Spinal cord (tissue), 10 donors: ENCODE data around the gene NPPA. TPM values are rescaled to one million over a fixed set of nuclear protein-coding genes. Genes with fewer than 3 reads are reported as not detected.
"Not testable (repeated sequence)": the region's sequence is repeated elsewhere in the genome, so short reads cannot be mapped to it uniquely, and the experiment has no call there.

Experiments used
- DNase-seq, 6 donors: peaks; one replicate each; pipeline versions ENCODE4 v3.0.0 to v3.0.0-alpha.2; 2013 to 2015; ENCODE audit warnings: low spot score in 6 of 6, low read depth in 4 of 6
- H3K27ac ChIP-seq: one replicate; pipeline ENCODE4 v1.5.1; 2013; ENCODE audit warnings: low read depth, low read length, control low read depth
- H3K27me3 ChIP-seq: one replicate; pipeline ENCODE4 v1.6.1; 2013; ENCODE audit warnings: low read length; ENCODE audit not compliant: control insufficient read depth, insufficient read depth
- H3K36me3 ChIP-seq: one replicate; pipeline ENCODE4 v1.6.1; 2013; ENCODE audit warnings: low read length; ENCODE audit not compliant: control insufficient read depth, insufficient read depth
- H3K4me1 ChIP-seq: one replicate; pipeline ENCODE4 v1.6.1; 2013; ENCODE audit warnings: low read length; ENCODE audit not compliant: control insufficient read depth, insufficient read depth
- H3K4me3 ChIP-seq: one replicate; pipeline ENCODE4 v1.5.1; 2013; ENCODE audit warnings: low read depth, low read length, control low read depth
- H3K9me3 ChIP-seq: one replicate; pipeline ENCODE4 v1.6.1; 2013; ENCODE audit warnings: low read length; ENCODE audit not compliant: control insufficient read depth, insufficient read depth
- WGBS: methylation state at CpG from one replicate; pipeline ENCODE4 v1.1.5; 2013; ENCODE audit warnings: missing lambda C conversion rate; ENCODE audit not compliant: insufficient coverage; 5-methylcytosine and 5-hydroxymethylcytosine counted together
- polyA plus RNA-seq, 2 donors: library from polyadenylated mRNA; unstranded; fragments of 120-200 nt; gene quantifications; one replicate each; pipeline ENCODE4 v1.2.1, GENCODE V29; 2013; ENCODE audit not compliant: insufficient read length in 2 of 2
- total RNA-seq, 2 donors: library from RNA; depleted of rRNA in 1 of 2; stranded (reverse); fragments of 120-200 nt in 1 of 2; fragments of >200 nt in 1 of 2; gene quantifications; one replicate each; pipeline versions ENCODE4 v1.2.3 to v1.2.4, GENCODE V29; 2013 to 2014
- donor health status: healthy.

The NPPA gene
- total and polyA plus RNA-seq, 4 donors = 0.61 to 5.0 (median 2.8) TPM

- H3K27ac ChIP-seq = peak overlapping the region; percentile 95
- peak overlapping the region; percentile 94 for H3K4me3 ChIP-seq
- not testable (repeated sequence) for H3K9me3 ChIP-seq, DNase-seq, H3K27me3 ChIP-seq
- 72% methylated on average over 5 of the region's 9 CpGs for WGBS
- peaks cover 36% of the 10 kb centered on the region for H3K36me3 ChIP-seq
- H3K4me1 ChIP-seq = peaks cover 34% of the 10 kb centered on the region
These were observed 43.5 kb downstream of the NPPA start for GRCh38 chr1:11803924-11804665.

- WGBS = 18% methylated on average over 28 of the region's 28 CpGs
- peak overlapping the region; percentile 95 for H3K27ac ChIP-seq
- H3K27me3 ChIP-seq = no peaks in the 10 kb centered on the region
- peak overlapping the region; percentile 58 for H3K4me3 ChIP-seq
- H3K4me1 ChIP-seq = peaks cover 34% of the 10 kb centered on the region
- DNase-seq = peak in 3 of 6 donors; percentile 47 to 90 (median 85)
- H3K36me3 ChIP-seq = peaks cover 39% of the 10 kb centered on the region
- no peaks in the 10 kb centered on the region for H3K9me3 ChIP-seq
These were observed 44.4 kb downstream of the NPPA start for GRCh38 chr1:11802973-11803885.

GRCh38 chr1:11802616-11802972, 45.0 kb downstream of the NPPA start:
- H3K4me3 ChIP-seq = peak overlapping the region; percentile 58
- peaks cover 34% of the 10 kb centered on the region for H3K4me1 ChIP-seq
- no peaks in the 10 kb centered on the region for H3K27me3 ChIP-seq
- DNase-seq = no peak
- WGBS = 36% methylated on average over 6 of the region's 6 CpGs
- H3K27ac ChIP-seq = peak overlapping the region; percentile 95
- peaks cover 39% of the 10 kb centered on the region for H3K36me3 ChIP-seq
- H3K9me3 ChIP-seq = no peaks in the 10 kb centered on the region

- no peak overlapping the region for H3K4me3 ChIP-seq
- DNase-seq = no peak
- H3K27ac ChIP-seq = no peak overlapping the region
- H3K9me3 ChIP-seq = no peaks in the 10 kb centered on the region
- H3K27me3 ChIP-seq = no peaks in the 10 kb centered on the region
- peaks cover 49% of the 10 kb centered on the region for H3K36me3 ChIP-seq
- 87% methylated on average over 20 of the region's 21 CpGs for WGBS
- H3K4me1 ChIP-seq = peaks cover 28% of the 10 kb centered on the region
These were observed 46.7 kb downstream of the NPPA start for GRCh38 chr1:11800756-11801433.

- H3K4me3 ChIP-seq = no peak overlapping the region
- no peak for DNase-seq
- peaks cover 54% of the 10 kb centered on the region for H3K36me3 ChIP-seq
- peaks cover 28% of the 10 kb centered on the region for H3K4me1 ChIP-seq
- H3K9me3 ChIP-seq = no peaks in the 10 kb centered on the region
- 90% methylated on average over 2 of the region's 8 CpGs for WGBS
- no peak overlapping the region for H3K27ac ChIP-seq
- H3K27me3 ChIP-seq = no peaks in the 10 kb centered on the region
These were observed 47.2 kb downstream of the NPPA start for GRCh38 chr1:11800391-11800755.

- H3K9me3 ChIP-seq = no peaks in the 10 kb centered on the region
- peaks cover 59% of the 10 kb centered on the region for H3K36me3 ChIP-seq
- DNase-seq = no peak
- WGBS = 99% methylated on average over 7 of the region's 9 CpGs
- H3K4me3 ChIP-seq = no peak overlapping the region
- peaks cover 24% of the 10 kb centered on the region for H3K4me1 ChIP-seq
- H3K27ac ChIP-seq = no peak overlapping the region
- no peaks in the 10 kb centered on the region for H3K27me3 ChIP-seq
These were observed 47.7 kb downstream of the NPPA start for GRCh38 chr1:11799896-11800295.

GRCh38 chr1:11799099-11799498, 48.5 kb downstream of the NPPA start:
- Histone ChIP-seq H3K27ac (no peak overlapping the region), H3K4me3 (no peak overlapping the region), H3K4me1 (peaks cover 16% of the 10 kb centered on the region), H3K27me3 (no peaks in the 10 kb centered on the region), H3K9me3 (no peaks in the 10 kb centered on the region), H3K36me3 (peaks cover 67% of the 10 kb centered on the region)
- WGBS = 95% methylated on average over 5 of the region's 5 CpGs
- no peak for DNase-seq

GRCh38 chr1:11797525-11798216, 49.9 kb downstream of the NPPA start:
- no peaks in the 10 kb centered on the region for H3K27me3 ChIP-seq
- H3K27ac ChIP-seq = no peak overlapping the region
- H3K36me3 ChIP-seq = peaks cover 72% of the 10 kb centered on the region
- no peaks in the 10 kb centered on the region for H3K9me3 ChIP-seq
- H3K4me3 ChIP-seq = no peak overlapping the region
- no peak for DNase-seq
- WGBS = 75% methylated on average over 2 of the region's 6 CpGs
- peaks cover 2% of the 10 kb centered on the region for H3K4me1 ChIP-seq
